WERI-Rb-1 (cell line): Measurements from ENCODE around the gene NPAS3.

Experiments
- DNase-seq: peaks from one replicate; pipeline ENCODE4 v3.0.0-alpha.2; 2020
- H3K27ac ChIP-seq: fragments of 250-450 bp; sonication (Bioruptor Pico); 2 replicates; pipeline ENCODE4 v1.5.1; 2020; ENCODE audit warnings: mild to moderate bottlenecking, moderate library complexity
- H3K27me3 ChIP-seq: fragments of 250-450 bp; sonication (Bioruptor Pico); 2 replicates; pipeline ENCODE4 v1.5.1; 2021; ENCODE audit warnings: mild to moderate bottlenecking, low read depth, moderate library complexity; ENCODE audit not compliant: insufficient read depth, severe bottlenecking
- H3K36me3 ChIP-seq: fragments of 250-450 bp; sonication (Bioruptor Pico); 2 replicates; pipeline ENCODE4 v1.5.1; 2020; ENCODE audit warnings: mild to moderate bottlenecking, moderate library complexity
- H3K4me3 ChIP-seq: 2 replicates; pipeline ENCODE4 v1.5.1; 2011; ENCODE audit warnings: low read depth, mild to moderate bottlenecking, control low read depth, low read length
- H3K9me3 ChIP-seq: fragments of 250-450 bp; sonication (Bioruptor Pico); 2 replicates; pipeline ENCODE4 v1.5.1; 2021; ENCODE audit warnings: mild to moderate bottlenecking, moderate library complexity; ENCODE audit not compliant: severe bottlenecking
- TF ChIP-seq, protein P1 (sequence below): IDR thresholded peaks from 2 replicates; pipeline ENCODE4 v1.5.1; 2011; ENCODE audit warnings: low read depth, mild to moderate bottlenecking, control low read depth, inconsistent platforms, low read length

Gene NPAS3

DNA sequence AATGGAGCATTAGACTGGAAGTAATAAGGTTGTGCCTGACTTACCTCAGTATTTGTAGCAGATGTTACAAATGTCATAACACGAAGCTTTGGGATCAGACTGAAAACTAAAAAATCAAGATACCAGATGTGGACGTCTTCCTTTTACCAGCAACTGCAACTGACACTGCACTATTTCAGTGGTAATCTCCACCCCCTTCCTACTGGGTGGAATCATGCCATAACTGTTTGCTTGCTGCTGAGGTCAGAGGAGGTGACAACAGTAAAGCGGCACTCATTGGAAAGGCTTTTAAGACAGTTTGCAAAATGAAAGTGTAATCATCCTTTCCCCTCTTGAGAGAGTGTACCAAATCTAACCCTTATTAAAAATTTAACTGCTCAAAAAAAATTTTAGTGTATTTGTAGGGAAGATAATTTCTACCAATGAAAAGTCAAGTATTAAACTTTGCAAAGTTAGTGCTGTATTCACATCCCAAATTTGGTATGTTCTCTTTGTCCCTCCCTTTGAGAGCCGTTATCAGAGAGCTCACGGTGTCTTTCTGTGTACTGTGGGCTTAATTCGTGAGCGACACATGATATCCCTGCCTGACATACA, 420.7 kb downstream of the NPAS3 start:
- H3K4me3 ChIP-seq = no peak overlapping the region
- H3K9me3 ChIP-seq = no peaks in the 10 kb centered on the region
- DNase-seq = no peak
- TF ChIP-seq, protein P1, sequence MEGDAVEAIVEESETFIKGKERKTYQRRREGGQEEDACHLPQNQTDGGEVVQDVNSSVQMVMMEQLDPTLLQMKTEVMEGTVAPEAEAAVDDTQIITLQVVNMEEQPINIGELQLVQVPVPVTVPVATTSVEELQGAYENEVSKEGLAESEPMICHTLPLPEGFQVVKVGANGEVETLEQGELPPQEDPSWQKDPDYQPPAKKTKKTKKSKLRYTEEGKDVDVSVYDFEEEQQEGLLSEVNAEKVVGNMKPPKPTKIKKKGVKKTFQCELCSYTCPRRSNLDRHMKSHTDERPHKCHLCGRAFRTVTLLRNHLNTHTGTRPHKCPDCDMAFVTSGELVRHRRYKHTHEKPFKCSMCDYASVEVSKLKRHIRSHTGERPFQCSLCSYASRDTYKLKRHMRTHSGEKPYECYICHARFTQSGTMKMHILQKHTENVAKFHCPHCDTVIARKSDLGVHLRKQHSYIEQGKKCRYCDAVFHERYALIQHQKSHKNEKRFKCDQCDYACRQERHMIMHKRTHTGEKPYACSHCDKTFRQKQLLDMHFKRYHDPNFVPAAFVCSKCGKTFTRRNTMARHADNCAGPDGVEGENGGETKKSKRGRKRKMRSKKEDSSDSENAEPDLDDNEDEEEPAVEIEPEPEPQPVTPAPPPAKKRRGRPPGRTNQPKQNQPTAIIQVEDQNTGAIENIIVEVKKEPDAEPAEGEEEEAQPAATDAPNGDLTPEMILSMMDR = no peak
- H3K27ac ChIP-seq = no peak overlapping the region
- no peaks in the 10 kb centered on the region for H3K27me3 ChIP-seq
- H3K36me3 ChIP-seq = no peaks in the 10 kb centered on the region

DNA sequence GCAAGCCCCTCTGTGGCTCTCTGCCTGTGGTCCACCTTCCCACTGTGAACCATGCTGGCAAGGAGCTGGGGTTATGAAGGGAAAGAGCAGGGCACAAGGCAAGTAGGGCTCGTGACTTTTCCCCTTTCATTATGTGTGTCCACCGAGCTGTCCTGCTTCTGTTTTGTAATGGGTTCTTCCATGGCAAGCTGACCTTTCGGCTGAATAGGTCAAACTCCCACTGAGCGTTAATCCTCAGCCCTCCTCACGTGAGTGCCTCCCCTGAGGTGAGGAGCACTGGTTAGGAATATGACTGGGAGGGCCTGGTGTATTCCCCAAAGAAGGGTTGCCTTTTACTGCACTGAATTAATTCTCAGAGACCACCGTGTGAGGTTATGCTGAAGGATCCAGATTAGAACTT, 424.3 kb downstream of the NPAS3 start:
- no peaks in the 10 kb centered on the region for H3K36me3 ChIP-seq
- TF ChIP-seq, protein P1 = no peak
- DNase-seq = no peak
- no peaks in the 10 kb centered on the region for H3K9me3 ChIP-seq
- H3K4me3 ChIP-seq = no peak overlapping the region
- H3K27me3 ChIP-seq = no peaks in the 10 kb centered on the region
- H3K27ac ChIP-seq = no peak overlapping the region

DNA sequence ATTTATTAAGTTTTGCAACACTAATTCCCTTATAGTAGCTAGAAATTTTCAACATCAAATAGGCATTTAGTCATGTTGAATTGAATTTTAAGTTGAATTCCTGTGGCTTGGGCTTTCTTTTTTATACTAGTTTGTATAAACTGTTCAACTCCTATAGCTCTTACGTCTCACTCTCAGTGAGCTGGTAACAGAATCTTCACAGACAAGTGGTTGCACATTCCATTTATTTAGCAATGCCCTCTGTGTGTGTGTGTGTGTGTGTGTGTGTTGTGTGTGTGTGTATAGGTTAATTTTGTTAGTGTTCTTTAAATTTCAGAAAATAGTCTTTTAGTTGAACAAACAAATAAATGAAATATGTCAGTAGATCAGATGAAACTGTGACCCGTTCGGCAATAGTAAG, 425.0 kb downstream of the NPAS3 start:
- DNase-seq = no peak
- H3K4me3 ChIP-seq = no peak overlapping the region
- TF ChIP-seq, protein P1 = no peak
- H3K27me3 ChIP-seq = no peaks in the 10 kb centered on the region
- H3K27ac ChIP-seq = no peak overlapping the region
- H3K36me3 ChIP-seq = no peaks in the 10 kb centered on the region
- no peaks in the 10 kb centered on the region for H3K9me3 ChIP-seq

DNA sequence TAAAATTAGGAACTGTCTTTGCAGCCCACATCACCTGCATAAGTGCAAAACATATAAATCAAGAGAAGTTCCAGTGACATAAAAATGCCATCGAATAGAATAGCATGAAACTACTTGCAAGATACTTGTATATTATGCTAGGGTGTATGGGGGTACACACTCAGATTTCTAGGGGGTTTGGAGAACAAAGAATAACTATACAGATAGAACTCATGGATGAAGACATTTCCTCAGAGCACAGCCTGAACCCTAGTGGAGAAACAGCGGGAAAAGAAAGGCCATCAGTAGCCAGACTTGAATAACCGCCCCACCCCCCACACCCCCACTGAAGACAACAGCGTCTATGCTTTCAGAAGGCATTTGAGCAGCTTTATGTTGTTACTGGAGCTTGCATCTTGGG, 425.8 kb downstream of the NPAS3 start:
- TF ChIP-seq, protein P1 = no peak
- Histone ChIP-seq H3K4me3 (no peak overlapping the region), H3K36me3 (no peaks in the 10 kb centered on the region), H3K9me3 (no peaks in the 10 kb centered on the region), H3K27me3 (no peaks in the 10 kb centered on the region), H3K27ac (no peak overlapping the region)
- peak; percentile 25 for DNase-seq

DNA sequence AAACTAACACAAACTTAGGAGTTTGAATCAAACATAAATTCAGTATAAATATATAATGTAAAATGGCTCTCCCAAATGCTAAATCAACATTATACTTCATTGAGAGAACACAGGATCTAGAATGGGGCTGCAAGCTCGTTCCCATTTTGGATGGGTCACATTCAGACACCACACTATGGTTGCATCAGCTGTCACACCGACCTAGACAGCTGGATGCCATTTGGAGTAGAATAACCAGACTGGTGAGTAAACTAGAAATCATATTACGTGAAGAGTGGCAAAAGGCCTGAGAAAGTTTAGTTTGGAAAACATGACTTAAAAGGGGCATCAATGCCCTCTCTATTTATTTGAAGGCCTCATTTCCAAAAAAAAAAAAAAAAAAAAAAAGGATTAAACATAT, 430.4 kb downstream of the NPAS3 start:
- no peak for DNase-seq
- Histone ChIP-seq H3K36me3 (no peaks in the 10 kb centered on the region), H3K27me3 (no peaks in the 10 kb centered on the region), H3K9me3 (no peaks in the 10 kb centered on the region), H3K4me3 (no peak overlapping the region), H3K27ac (no peak overlapping the region)
- TF ChIP-seq, protein P1 = no peak

DNA sequence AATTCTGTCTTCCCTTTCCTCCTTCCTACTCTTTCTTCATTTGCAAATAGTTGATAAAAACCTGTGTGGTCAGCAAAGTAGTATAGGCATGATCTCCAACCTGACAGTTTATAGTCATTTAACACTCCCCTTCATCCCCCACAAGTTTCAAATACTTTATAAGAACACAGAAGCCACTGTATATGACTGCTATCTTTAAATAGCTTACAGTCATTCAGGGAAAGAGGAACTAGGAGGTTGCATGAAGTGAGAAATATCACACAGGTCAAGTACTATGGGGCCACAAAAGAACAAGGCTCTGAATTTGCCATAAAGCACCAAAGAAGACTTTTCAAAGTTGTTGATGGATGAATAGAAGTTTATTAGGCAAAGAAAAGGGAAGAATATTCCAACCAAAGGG, 431.3 kb downstream of the NPAS3 start:
- no peaks in the 10 kb centered on the region for H3K9me3 ChIP-seq
- H3K27me3 ChIP-seq = no peaks in the 10 kb centered on the region
- no peak overlapping the region for H3K27ac ChIP-seq
- no peak for DNase-seq
- no peaks in the 10 kb centered on the region for H3K36me3 ChIP-seq
- TF ChIP-seq, protein P1 = no peak
- H3K4me3 ChIP-seq = no peak overlapping the region
